Panc1 (cell line): ENCODE data around the gene ENTPD8. TPM values are rescaled to one million over a fixed set of nuclear protein-coding genes. Genes with fewer than 3 reads are reported as not detected.

Experiments used
- ATAC-seq: fragments of 200-7000 bp; cut with Tn5 transposase; 2 replicates; pipeline ENCODE4 v1.9.1; 2020; ENCODE audit warnings: mild to moderate bottlenecking, moderate library complexity
- BruUV-seq: library from RNA; stranded (reverse); fragments of 400-500 nt; replicated peaks from 2 replicates; lab custom pipeline; 2021; lab: Mats Ljungman, UMichigan
- CTCF ChIA-PET: fragments of 300-600 bp; sonication (Branson Sonifier 250); formaldehyde crosslinking; loops from one replicate; lab custom pipeline; 2022; ENCODE audit warnings: antibody characterized with exemption; lab: Charles Lee
- POLR2A ChIA-PET: fragments of 300-600 bp; sonication (Branson Sonifier 250); formaldehyde crosslinking; loops from one replicate; lab custom pipeline; 2022; ENCODE audit warnings: antibody characterized with exemption; lab: Charles Lee
- DNase-seq: peaks from one replicate; pipeline ENCODE4 v3.0.0-alpha.2; 2010; ENCODE audit warnings: low read depth, low spot score
- H3K27ac ChIP-seq: 2 replicates; pipeline ENCODE4 v1.5.1; 2011; ENCODE audit warnings: mild to moderate bottlenecking, low read length, inconsistent platforms
- H3K27me3 ChIP-seq: fragments of 200-500 bp; sonication (Bioruptor generic); 2 replicates; pipeline ENCODE4 v1.6.0; 2014; ENCODE audit warnings: low read length, inconsistent platforms; ENCODE audit not compliant: control insufficient read depth, insufficient read depth
- H3K36me3 ChIP-seq: fragments of 200-500 bp; sonication (Bioruptor generic); 2 replicates; pipeline ENCODE4 v1.5.1; 2014; ENCODE audit warnings: inconsistent platforms, mild to moderate bottlenecking, low read length, moderate library complexity; ENCODE audit not compliant: control insufficient read depth, insufficient read depth
- H3K4me1 ChIP-seq: 2 replicates; pipeline ENCODE4 v1.5.1; 2011; ENCODE audit warnings: inconsistent platforms, mild to moderate bottlenecking, low read length, moderate library complexity; ENCODE audit not compliant: control insufficient read depth, insufficient read depth
- H3K4me3 ChIP-seq, 2 experiments: 2 replicates each; pipeline ENCODE4 v1.5.1; 2011 to 2012; ENCODE audit warnings: low read depth in 2 of 2, low read length in 2 of 2, mild to moderate bottlenecking in 2 of 2, inconsistent platforms in 1 of 2, moderate library complexity in 1 of 2
- H3K9me3 ChIP-seq: fragments of 200-500 bp; sonication (Bioruptor generic); 2 replicates; pipeline ENCODE4 v1.5.1; 2014; ENCODE audit warnings: low read depth, mild to moderate bottlenecking, inconsistent platforms, low read length, moderate library complexity; ENCODE audit not compliant: control insufficient read depth, insufficient read depth
- CTCF ChIP-seq: fragments of 450-650 bp; IDR thresholded peaks from 2 replicates; pipeline ENCODE4 v1.5.1; 2017; ENCODE audit warnings: mild to moderate bottlenecking
- POLR2AphosphoS5 ChIP-seq: IDR thresholded peaks from 2 replicates; pipeline ENCODE4 v1.6.1; 2012; ENCODE audit warnings: mild to moderate bottlenecking, low read depth, low read length, moderate library complexity
- REST ChIP-seq, 2 experiments: IDR thresholded peaks; 2 replicates each; pipeline ENCODE4 v1.6.1; 2011 to 2012; ENCODE audit warnings: low read depth in 2 of 2, control low read depth in 1 of 2, low read length in 1 of 2, mild to moderate bottlenecking in 1 of 2, moderate library complexity in 1 of 2; ENCODE audit not compliant: insufficient read depth in 1 of 2
- SIN3A ChIP-seq: IDR thresholded peaks from 2 replicates; pipeline ENCODE4 v1.6.1; 2012; ENCODE audit warnings: low read depth, mild to moderate bottlenecking, low read length, moderate library complexity, borderline replicate concordance; ENCODE audit not compliant: insufficient read depth
- TCF7L2 ChIP-seq: IDR thresholded peaks from 2 replicates; pipeline ENCODE4 v1.6.1; 2011; ENCODE audit warnings: mild to moderate bottlenecking, low read depth, low read length, inconsistent platforms
- in situ Hi-C: cut with HindIII; loops from 2 replicates; pipeline ENCODE4 v1.10.0; 2016; ENCODE audit warnings: low sequenced_read_pairs, low pct_unique_long_range_greater_than_20kb
- intact Hi-C: fragments of 100-400 bp; cut with micrococcal nuclease; formaldehyde crosslinking; loops from one replicate; pipeline ENCODE4 v1.10.0; 2022; ENCODE audit not compliant: unreplicated experiment
- total RNA-seq: library from RNA; stranded (reverse); gene quantifications from one replicate; pipeline ENCODE4 v1.2.1, GENCODE V29; 2021; ENCODE audit not compliant: unreplicated experiment

Gene ENTPD8
- total RNA-seq, 1 experiment from 2014 or later, result 3.9 TPM

GRCh38 chr9:137484551-137485315, 43.6 kb upstream of the ENTPD8 start:
- BruUV-seq, result no TSS peak
- DNase-seq, result no peak
- intact Hi-C loops (no loop called here), in situ Hi-C loops (no loop called here)
- no peak for ATAC-seq
- peaks cover 9% of the 10 kb centered on the region; the same call in 1 of the 2 replicates for H3K4me1 ChIP-seq
- H3K36me3 ChIP-seq, result no peaks in the 10 kb centered on the region
- no peaks in the 10 kb centered on the region for H3K27me3 ChIP-seq
- CTCF ChIA-PET, result no interaction called here
- no peaks in the 10 kb centered on the region for H3K9me3 ChIP-seq
- TF ChIP-seq CTCF, result no peak
- TF ChIP-seq POLR2AphosphoS5, result no peak
- no peak for TF ChIP-seq REST (IDR thresholded peaks at IDR 0.05; ENCODE audit: insufficient read depth in 1 of 2, low read depth in 2 of 2, low read length in 1 of 2)
- no peak for TF ChIP-seq SIN3A
- TF ChIP-seq TCF7L2, result no peak
- H3K4me3 ChIP-seq, result no peak overlapping the region
- POLR2A ChIA-PET, result no interaction called here
- no peak overlapping the region for H3K27ac ChIP-seq

- H3K4me1 ChIP-seq, result peaks cover 11% of the 10 kb centered on the region; the same call in 1 of the 2 replicates
- intact Hi-C loops, result no loop called here
- H3K9me3 ChIP-seq, result no peaks in the 10 kb centered on the region
- POLR2A ChIA-PET, result no interaction called here
- TF ChIP-seq POLR2AphosphoS5 (no peak), SIN3A (no peak), TCF7L2 (no peak), CTCF (no peak), REST (IDR thresholded peaks at IDR 0.05; ENCODE audit: insufficient read depth in 1 of 2, low read depth in 2 of 2, low read length in 1 of 2) (no peak)
- H3K27me3 ChIP-seq, result no peaks in the 10 kb centered on the region
- in situ Hi-C loops, result no loop called here
- no TSS peak for BruUV-seq
- no peak for DNase-seq
- peak; percentile 69 for ATAC-seq
- H3K4me3 ChIP-seq, result no peak overlapping the region
- CTCF ChIA-PET, result interaction anchor here (0.5 kb wide), 1 partner anchor 59 kb away, joined by 5 read pairs; the partner anchor contains the start of genes EXD3 and NOXA1
- H3K27ac ChIP-seq, result peak overlapping the region; percentile 39; the same call in 1 of the 2 replicates
- no peaks in the 10 kb centered on the region for H3K36me3 ChIP-seq
Observed at GRCh38 chr9:137482094-137482781, 41.1 kb upstream of the ENTPD8 start.
